ENCODE results near the gene DLG2.
"Not testable (repeated sequence)": the region's sequence is repeated elsewhere in the genome, so short reads cannot be mapped to it uniquely, and the experiment has no call there.

Gene DLG2

GRCh38 chr11:85423316-85423715, 203.8 kb downstream of the DLG2 start:
- FAIRE-seq = no peak

GRCh38 chr11:85414175-85414574, 213.0 kb downstream of the DLG2 start:
- DNase-seq (ENCODE audit: insufficient read length, low spot score) (no peak), FAIRE-seq (no peak)
- TF ChIP-seq SPI1 (IDR thresholded peaks at IDR 0.05; ENCODE audit: low read depth, low read length) (no peak), POU2F2 (IDR thresholded peaks at IDR 0.05; ENCODE audit: low read depth, low read length) (no peak), POLR2AphosphoS5 (IDR thresholded peaks at IDR 0.05; ENCODE audit: low read depth, low read length) (no peak), TAF1 (IDR thresholded peaks at IDR 0.05; ENCODE audit: low read depth, low read length) (no peak)

More at GRCh38 chr11:85423316-85423715, 203.8 kb downstream of the DLG2 start:
- no peak for TF ChIP-seq PAX5 (IDR thresholded peaks at IDR 0.05; ENCODE audit: insufficient read depth, low read length, severe bottlenecking)
- TF ChIP-seq SPI1 (IDR thresholded peaks at IDR 0.05; ENCODE audit: low read depth, low read length) = no peak
- TF ChIP-seq TAF1 (IDR thresholded peaks at IDR 0.05; ENCODE audit: low read depth, low read length) = no peak
- no peak for TF ChIP-seq POLR2A (IDR thresholded peaks at IDR 0.05; ENCODE audit: low read depth, low read length)
- TF ChIP-seq POLR2AphosphoS5 (IDR thresholded peaks at IDR 0.05; ENCODE audit: low read depth, low read length) = no peak
- no peak for TF ChIP-seq POU2F2 (IDR thresholded peaks at IDR 0.05; ENCODE audit: low read depth, low read length)
- DNase-seq (ENCODE audit: insufficient read length, low spot score) = no peak

GRCh38 chr11:85407648-85408047, 219.5 kb downstream of the DLG2 start:
- TF ChIP-seq POLR2A (IDR thresholded peaks at IDR 0.05; ENCODE audit: low read depth, low read length) = no peak
- TF ChIP-seq POLR2AphosphoS5 (IDR thresholded peaks at IDR 0.05; ENCODE audit: low read depth, low read length) = no peak
- no peak for TF ChIP-seq TAF1 (IDR thresholded peaks at IDR 0.05; ENCODE audit: low read depth, low read length)
- no peak for TF ChIP-seq PAX5 (IDR thresholded peaks at IDR 0.05; ENCODE audit: insufficient read depth, low read length, severe bottlenecking)
- TF ChIP-seq SPI1 (IDR thresholded peaks at IDR 0.05; ENCODE audit: low read depth, low read length) = no peak
- no peak for TF ChIP-seq POU2F2 (IDR thresholded peaks at IDR 0.05; ENCODE audit: low read depth, low read length)
- no peak for FAIRE-seq
- DNase-seq (ENCODE audit: insufficient read length, low spot score) = no peak

GRCh38 chr11:85406841-85407240, 220.3 kb downstream of the DLG2 start:
- no peak for DNase-seq (ENCODE audit: insufficient read length, low spot score)
- TF ChIP-seq POLR2AphosphoS5 (IDR thresholded peaks at IDR 0.05; ENCODE audit: low read depth, low read length) = no peak
- TF ChIP-seq POLR2A (IDR thresholded peaks at IDR 0.05; ENCODE audit: low read depth, low read length) = no peak
- no peak for TF ChIP-seq PAX5 (IDR thresholded peaks at IDR 0.05; ENCODE audit: insufficient read depth, low read length, severe bottlenecking)
- FAIRE-seq = no peak

GRCh38 chr11:85406316-85406715, 220.8 kb downstream of the DLG2 start:
- DNase-seq (ENCODE audit: insufficient read length, low spot score) = no peak
- FAIRE-seq = no peak

GRCh38 chr11:85395515-85396055, 231.6 kb downstream of the DLG2 start:
- not testable (repeated sequence) for DNase-seq (ENCODE audit: insufficient read length, low spot score); FAIRE-seq

More at GRCh38 chr11:85406316-85406715, 220.8 kb downstream of the DLG2 start:
- TF ChIP-seq POU2F2 (IDR thresholded peaks at IDR 0.05; ENCODE audit: low read depth, low read length) (no peak), POLR2A (IDR thresholded peaks at IDR 0.05; ENCODE audit: low read depth, low read length) (no peak), SPI1 (IDR thresholded peaks at IDR 0.05; ENCODE audit: low read depth, low read length) (no peak), TAF1 (IDR thresholded peaks at IDR 0.05; ENCODE audit: low read depth, low read length) (no peak), PAX5 (IDR thresholded peaks at IDR 0.05; ENCODE audit: insufficient read depth, low read length, severe bottlenecking) (no peak), POLR2AphosphoS5 (IDR thresholded peaks at IDR 0.05; ENCODE audit: low read depth, low read length) (no peak)

- DNase-seq (ENCODE audit: insufficient read length, low spot score) (no peak), FAIRE-seq (no peak)
- no peak for TF ChIP-seq POLR2AphosphoS5 (IDR thresholded peaks at IDR 0.05; ENCODE audit: low read depth, low read length)
- TF ChIP-seq TAF1 (IDR thresholded peaks at IDR 0.05; ENCODE audit: low read depth, low read length) = no peak
- TF ChIP-seq POLR2A (IDR thresholded peaks at IDR 0.05; ENCODE audit: low read depth, low read length) = no peak
- TF ChIP-seq PAX5 (IDR thresholded peaks at IDR 0.05; ENCODE audit: insufficient read depth, low read length, severe bottlenecking) = no peak
- TF ChIP-seq SPI1 (IDR thresholded peaks at IDR 0.05; ENCODE audit: low read depth, low read length) = no peak
- TF ChIP-seq POU2F2 (IDR thresholded peaks at IDR 0.05; ENCODE audit: low read depth, low read length) = no peak
Observed at GRCh38 chr11:85394283-85394682, 232.9 kb downstream of the DLG2 start.

- no peak for FAIRE-seq
- no peak for DNase-seq (ENCODE audit: insufficient read length, low spot score)
- TF ChIP-seq POU2F2 (IDR thresholded peaks at IDR 0.05; ENCODE audit: low read depth, low read length) = no peak
- no peak for TF ChIP-seq POLR2AphosphoS5 (IDR thresholded peaks at IDR 0.05; ENCODE audit: low read depth, low read length)
- no peak for TF ChIP-seq SPI1 (IDR thresholded peaks at IDR 0.05; ENCODE audit: low read depth, low read length)
Observed at GRCh38 chr11:85391141-85391540, 236.0 kb downstream of the DLG2 start.

- FAIRE-seq (no peak), DNase-seq (ENCODE audit: insufficient read length, low spot score) (no peak)
- TF ChIP-seq TAF1 (IDR thresholded peaks at IDR 0.05; ENCODE audit: low read depth, low read length) (no peak), POLR2AphosphoS5 (IDR thresholded peaks at IDR 0.05; ENCODE audit: low read depth, low read length) (no peak), SPI1 (IDR thresholded peaks at IDR 0.05; ENCODE audit: low read depth, low read length) (no peak), POLR2A (IDR thresholded peaks at IDR 0.05; ENCODE audit: low read depth, low read length) (no peak), PAX5 (IDR thresholded peaks at IDR 0.05; ENCODE audit: insufficient read depth, low read length, severe bottlenecking) (no peak), POU2F2 (IDR thresholded peaks at IDR 0.05; ENCODE audit: low read depth, low read length) (no peak)
Observed at GRCh38 chr11:85385547-85385946, 241.6 kb downstream of the DLG2 start.

- DNase-seq (ENCODE audit: insufficient read length, low spot score) (no peak), FAIRE-seq (no peak)
Observed at GRCh38 chr11:85385111-85385510, 242.0 kb downstream of the DLG2 start.

More at GRCh38 chr11:85385111-85385510, 242.0 kb downstream of the DLG2 start:
- no peak for TF ChIP-seq PAX5 (IDR thresholded peaks at IDR 0.05; ENCODE audit: insufficient read depth, low read length, severe bottlenecking)
- TF ChIP-seq POLR2A (IDR thresholded peaks at IDR 0.05; ENCODE audit: low read depth, low read length) = no peak
- no peak for TF ChIP-seq SPI1 (IDR thresholded peaks at IDR 0.05; ENCODE audit: low read depth, low read length)
- no peak for TF ChIP-seq TAF1 (IDR thresholded peaks at IDR 0.05; ENCODE audit: low read depth, low read length)
- TF ChIP-seq POU2F2 (IDR thresholded peaks at IDR 0.05; ENCODE audit: low read depth, low read length) = no peak
- no peak for TF ChIP-seq POLR2AphosphoS5 (IDR thresholded peaks at IDR 0.05; ENCODE audit: low read depth, low read length)

Data from GM12891 (cell line).